Germinal center (tissue), 1 donor: ENCODE measurements around the gene TMBIM1.

Source experiments
- DNase-seq: peaks from one replicate; pipeline ENCODE4 v3.0.0; 2012; ENCODE audit warnings: mixed read lengths, low spot score

TMBIM1 gene, protein sequence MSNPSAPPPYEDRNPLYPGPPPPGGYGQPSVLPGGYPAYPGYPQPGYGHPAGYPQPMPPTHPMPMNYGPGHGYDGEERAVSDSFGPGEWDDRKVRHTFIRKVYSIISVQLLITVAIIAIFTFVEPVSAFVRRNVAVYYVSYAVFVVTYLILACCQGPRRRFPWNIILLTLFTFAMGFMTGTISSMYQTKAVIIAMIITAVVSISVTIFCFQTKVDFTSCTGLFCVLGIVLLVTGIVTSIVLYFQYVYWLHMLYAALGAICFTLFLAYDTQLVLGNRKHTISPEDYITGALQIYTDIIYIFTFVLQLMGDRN

DNA sequence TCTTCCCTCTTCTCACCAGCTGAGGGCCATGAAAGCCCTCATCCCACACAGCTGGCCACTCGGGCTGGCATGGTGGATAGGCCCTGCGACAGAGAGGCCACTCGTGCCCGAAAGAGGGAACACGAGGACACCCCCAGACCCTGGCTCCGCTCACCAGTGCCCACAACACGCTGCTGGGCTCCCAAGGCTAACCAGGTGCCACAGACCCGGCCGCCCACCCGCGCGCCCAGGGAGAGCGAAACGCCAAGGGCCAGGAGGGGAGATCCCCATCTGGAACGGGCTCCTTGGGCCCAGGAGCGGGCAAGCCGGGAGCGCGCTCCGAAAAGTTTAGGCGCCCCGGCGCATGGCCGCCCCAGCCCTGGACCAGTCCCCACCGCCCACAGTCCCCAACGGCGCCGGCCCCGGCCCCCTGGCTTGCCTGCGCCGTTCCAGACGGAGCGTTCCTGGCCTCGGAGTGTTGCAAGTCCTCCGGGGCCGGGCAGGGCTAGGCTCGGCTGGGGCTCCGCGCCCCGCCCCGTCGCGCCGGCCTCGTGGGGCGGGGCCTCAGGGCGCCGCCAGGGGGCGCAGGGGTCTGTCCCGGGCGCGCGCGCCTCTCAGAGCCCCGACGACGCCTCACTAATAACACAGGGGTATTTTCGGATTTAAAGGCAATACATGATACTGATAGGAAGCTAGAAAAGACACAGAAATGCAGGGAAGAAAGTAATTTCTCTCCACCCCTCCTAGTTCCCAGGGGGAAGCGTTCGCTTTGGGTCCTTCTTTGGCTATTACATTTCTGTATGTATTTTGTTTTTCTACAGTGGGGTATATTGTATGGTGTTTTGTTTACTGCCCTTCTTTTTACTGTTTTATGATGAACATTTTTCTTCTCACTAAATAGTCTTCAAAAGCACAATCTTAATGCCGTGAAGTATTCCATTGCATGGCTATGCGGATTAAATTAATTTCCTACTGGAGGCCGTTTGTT is at the start of gene TMBIM1:
TMBIM1 (minus strand) TSS at position 456 of the 967 bp plus-strand sequence. CDS start 10,362 bp downstream, outside the sequence.
- peak; percentile 94 for DNase-seq

DNA sequence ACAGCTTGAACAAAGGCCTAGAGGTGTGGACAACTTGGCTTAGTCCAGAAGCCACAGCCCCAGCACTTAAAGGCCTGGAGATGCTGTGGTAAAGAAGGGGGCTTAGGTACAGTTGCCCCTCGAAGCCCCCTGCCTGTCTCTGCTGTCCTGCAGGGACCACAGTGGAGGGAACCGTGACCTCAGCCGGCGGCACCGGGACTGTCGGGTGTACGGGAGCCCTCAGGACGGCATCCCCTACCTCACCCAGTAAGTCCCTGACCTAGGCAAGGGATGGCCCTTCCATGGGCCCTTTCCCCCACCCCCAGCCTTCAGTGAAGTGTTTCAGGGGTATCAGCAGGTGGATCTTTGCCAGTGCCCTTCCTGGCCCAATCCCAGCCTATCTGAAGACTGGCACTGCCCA is 49.1 kb upstream of the TMBIM1 start:
- no peak for DNase-seq

DNA sequence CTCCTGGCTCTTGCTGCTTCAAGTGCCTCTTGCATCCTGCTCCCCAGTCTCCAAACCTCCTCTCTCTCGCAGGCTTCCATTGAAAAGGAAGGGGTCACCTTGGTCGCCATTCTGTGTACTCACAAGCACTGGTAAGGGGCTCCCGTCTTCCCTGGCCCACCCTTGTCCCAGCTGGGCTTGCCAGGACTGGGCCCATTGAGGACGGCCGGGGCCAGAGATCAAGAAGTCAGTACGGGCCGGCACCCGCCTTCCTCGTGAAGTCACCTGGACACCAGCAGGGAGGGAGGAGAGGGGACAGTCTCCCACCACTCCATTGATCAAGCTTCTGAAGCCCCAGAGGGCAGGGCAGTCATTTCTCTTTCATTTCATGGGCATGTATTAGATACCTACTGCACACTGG is 48.4 kb upstream of the TMBIM1 start:
- DNase-seq: no peak

DNA sequence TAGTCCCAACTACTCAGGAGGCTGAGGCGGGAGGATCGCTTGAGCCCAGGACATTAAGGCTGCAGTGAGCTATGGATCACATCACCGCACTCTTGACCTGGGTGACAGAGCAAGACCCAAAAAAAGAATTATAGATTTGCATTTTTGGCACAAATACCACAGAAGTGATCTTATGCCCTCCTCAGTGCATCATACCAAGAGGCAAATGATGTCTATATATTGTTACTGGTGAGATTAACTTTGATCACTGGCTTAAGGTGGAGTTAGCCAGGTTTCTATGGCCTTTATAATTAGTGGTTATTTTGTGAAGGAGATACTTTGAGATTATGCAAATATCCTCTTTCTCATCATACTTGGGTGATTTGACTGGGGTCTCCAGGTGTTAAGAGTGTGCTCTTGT is 42.2 kb upstream of the TMBIM1 start:
- peak; percentile 55 for DNase-seq

DNA sequence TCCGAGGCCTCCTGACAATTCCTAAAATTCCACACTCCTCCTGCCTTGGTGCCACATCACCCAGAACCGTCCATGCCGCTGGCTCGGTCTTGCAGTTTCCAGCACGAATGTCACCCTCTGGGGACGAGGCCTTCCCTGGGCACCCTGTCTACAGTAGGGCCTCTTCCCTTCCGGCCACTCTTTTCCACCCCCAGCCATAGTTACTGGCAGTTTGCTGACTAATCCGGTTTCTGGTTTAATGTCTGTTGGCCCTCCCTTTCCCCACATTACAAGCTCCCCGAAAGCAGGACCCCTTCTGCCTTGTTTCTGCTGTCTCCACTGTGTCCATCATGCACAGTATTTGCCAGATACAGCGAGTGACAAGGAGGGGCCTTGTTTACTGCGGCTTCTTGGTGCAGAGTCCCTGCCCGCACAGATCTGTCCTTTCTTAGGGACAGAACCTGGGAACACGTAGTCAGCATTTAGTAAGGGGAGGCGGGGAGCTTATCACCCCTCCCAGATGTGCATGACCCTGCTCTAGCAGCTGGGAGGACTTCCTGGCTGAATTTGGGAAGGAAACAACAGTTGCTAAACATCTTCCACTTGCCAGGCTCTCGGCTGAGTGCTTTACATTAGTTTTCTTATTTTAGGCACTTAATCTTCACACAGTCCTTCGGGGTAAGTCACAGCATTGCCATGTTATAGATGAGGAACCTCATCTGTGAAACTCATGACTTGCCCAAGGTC is 40.8 kb upstream of the TMBIM1 start:
- DNase-seq: no peak

DNA sequence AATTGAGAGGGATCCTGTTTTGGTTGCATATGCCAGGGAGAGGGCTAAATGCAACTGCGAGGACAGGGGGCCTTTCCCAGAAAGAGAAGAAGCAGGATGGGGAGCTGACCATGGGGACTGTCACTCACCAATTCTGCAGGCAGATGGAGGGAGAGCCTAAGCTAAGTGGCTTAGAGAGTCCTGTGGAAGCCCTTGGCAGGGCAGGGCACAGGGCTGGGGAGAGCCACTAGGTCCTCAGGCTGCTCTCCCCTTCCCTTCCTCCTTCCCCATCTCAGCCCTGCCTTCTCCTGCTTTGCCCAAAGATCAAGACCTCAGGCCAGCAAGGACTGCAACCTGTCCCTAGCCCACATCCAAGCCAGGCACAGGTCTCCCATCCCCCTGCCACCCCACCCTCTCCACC is 40.0 kb upstream of the TMBIM1 start:
- DNase-seq: no peak

DNA sequence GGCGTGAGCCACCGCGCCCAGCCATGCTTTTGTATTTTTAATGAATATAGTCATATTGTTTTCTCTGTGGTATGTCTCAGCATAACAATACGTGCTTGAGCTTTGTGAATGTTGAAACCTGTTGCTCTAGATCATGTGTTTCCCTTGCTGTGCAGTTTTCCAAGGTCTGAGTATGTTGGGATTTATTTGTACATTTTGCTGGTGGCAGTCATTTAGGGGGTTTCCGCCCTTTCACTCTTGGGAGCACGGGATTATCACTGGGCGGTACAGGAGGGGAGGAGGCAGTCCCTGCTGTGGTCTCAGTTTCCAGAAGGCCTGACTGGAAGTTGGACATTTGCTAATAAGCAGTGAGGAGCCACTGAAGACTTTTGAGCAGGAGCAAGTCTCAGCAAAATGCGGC is 39.4 kb upstream of the TMBIM1 start:
- DNase-seq: no peak

DNA sequence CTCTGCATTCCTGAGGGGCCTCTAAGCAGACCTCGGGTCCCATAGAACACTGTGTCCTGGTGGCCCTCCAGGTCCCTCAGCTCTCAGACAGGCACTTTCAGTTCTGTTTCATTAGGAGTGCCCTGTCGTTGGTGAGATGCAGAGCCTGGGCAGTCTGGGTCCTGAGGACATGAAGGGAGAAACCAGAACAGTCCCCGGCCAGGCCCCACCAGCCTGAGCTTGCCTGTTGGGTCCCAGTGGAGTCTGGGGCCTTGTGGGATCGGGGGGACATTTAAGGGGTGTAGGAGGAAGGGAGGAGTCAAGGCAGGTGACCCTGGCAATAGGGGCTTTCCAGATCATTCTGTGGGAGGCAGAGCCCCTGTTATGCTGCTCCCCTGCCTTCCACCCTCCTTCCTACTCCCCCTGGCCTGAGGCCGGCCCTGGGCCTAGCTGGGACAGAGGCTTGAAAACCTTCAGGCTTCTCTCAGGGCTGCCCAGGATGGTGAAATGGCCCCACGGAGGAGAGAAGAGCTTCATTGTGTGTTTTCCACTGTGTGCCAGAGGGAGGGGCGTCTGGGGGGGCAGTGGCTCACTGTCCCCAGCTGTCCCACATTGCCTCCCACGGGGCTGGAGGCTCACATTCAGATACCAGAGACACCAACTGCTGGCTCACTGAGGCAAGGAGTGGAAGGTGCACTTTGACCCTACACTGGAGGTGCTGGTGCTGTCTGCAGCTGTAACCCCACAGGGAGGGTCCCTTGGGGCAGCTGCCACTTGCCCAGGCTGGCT is 37.7 kb upstream of the TMBIM1 start:
- peak; percentile 61 for DNase-seq

DNA sequence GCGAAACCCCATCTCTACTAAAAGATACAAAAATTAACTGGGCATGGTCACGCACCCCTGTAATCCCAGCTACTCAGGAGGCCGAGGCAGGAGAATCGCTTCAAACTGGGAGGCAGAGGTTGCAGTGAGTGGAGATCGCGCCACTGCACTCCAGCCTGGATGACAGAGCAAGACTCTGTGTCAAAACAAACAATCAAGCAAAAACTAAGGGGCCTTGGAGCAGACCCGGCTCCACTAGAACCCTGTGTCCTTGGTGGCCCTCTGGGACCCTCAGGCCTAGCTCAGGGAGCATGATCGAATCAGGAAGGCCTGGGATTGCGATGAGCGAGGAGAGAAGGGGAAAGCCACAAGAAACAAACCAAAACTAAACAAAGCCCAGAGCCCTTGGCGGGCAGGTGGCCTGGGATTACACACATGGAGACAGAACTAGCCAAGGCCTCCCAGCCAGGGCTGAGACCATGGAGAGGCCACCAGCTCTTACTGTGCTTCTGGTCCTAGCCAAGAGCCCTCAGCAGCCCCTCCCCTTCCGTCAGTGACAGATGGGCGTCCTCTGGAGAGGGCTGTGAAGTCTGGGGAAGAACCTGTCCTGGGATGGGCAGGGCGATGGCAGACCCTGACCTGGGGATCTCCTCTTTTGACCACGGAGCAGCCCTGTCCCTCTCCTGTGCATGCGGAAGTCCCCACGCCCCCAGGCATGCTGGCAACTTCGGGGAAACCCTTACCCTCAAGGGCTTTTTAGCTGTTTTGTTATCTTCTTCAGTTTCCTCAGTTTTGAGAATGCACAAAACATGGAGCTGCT is 36.9 kb upstream of the TMBIM1 start:
- DNase-seq: peak; percentile 30

DNA sequence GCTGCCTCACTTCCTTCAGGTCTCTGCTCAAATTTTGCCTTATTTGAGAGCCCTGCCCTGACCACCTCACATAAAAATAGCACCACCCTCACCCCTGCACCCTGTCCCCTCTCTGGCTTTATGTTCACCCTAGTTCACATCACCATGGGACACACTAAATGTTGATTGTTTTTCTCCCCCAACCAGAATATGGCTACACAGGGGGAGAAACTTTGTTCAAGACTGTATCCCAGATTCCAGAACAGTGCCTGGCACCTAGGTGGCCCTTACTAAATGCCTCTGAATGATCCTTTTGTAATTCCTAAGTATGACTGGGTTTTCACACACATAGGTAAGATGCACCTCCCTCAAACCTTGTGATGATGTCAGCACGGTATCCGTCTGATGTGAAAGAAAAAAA is 36.0 kb upstream of the TMBIM1 start:
- no peak for DNase-seq

DNA sequence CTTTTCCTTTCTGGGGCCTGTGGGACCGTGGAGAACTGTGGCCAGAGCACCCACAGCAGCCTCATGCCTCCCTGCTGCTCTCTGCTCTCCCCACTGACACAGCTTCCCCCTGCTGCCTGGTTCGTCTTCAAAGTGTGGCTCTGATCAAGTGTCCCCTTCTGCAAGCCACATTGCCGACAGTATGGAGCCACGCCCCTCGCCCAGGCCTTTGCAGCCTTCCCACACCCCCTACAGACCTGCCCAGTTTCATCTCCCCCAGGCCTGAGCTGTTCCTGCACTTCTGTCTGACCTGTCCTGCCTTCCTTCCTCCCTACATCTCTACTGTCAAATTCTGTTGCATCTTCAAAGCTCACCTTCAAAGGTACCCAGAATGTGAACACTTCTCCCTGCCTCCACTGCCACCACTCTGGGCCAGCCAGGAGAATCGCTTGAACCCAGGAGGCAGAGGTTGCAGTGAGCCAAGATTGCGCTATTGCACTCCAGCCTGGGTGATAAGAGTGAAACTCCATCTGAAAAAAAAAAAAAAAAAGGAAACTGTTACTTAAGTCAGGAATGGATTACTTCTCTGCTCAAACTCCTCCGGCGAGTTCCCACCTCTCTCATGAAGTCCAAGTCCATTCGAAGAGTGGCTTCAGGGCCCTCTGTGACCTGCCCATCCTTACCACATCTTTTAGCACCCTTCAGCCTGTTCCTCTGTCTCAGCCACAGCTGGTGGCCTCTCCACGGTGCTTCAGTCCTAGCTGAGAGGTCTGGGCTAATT is 35.3 kb upstream of the TMBIM1 start:
- no peak for DNase-seq

DNA sequence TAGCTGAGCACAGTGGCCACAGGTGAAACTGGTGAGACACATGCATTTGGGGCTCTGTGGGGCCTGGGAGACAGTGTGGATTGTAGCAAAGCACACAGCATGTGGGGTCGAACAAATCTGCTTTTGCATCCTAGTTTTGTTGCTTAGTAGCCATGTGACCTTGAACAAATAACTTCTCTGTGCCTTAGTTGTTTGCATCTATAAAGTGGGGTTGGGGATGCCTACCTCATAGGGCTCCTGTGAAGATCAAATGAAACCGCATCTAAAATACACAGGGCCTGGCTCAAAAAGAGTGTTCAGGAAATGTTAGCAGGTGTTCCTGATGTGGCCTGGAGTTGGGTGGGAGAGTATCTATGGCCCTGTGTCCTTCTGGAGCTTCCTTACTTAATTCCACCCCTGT is 34.0 kb upstream of the TMBIM1 start:
- no peak for DNase-seq

DNA sequence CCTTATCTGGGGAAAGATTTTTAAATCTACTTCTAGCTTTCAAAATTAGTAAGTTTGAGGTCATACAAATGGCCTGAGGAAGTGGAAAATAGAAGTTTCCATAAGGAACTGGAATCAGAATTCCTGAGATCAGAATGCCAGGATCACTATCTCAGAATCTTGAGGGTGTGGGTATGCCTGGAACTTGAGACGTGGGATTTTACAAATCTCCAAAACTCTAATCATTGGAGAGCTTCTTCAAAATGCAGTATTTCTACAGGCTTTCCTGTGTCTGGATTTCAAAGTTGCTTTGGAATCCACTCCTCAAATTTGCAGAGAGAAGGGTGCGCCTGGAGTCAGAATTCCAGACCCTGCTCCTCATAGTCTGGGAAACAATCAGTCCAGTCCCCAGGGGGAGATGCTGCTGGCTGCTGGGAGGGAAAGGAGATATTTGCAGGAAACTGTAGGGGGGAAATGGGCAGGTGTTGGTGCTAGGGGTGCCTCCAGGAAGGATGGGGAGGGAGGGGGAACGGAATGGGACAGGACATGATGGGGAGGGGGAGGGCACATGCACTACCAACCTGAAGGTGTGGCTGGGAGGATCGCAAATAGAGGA is 33.4 kb upstream of the TMBIM1 start:
- DNase-seq: no peak

DNA sequence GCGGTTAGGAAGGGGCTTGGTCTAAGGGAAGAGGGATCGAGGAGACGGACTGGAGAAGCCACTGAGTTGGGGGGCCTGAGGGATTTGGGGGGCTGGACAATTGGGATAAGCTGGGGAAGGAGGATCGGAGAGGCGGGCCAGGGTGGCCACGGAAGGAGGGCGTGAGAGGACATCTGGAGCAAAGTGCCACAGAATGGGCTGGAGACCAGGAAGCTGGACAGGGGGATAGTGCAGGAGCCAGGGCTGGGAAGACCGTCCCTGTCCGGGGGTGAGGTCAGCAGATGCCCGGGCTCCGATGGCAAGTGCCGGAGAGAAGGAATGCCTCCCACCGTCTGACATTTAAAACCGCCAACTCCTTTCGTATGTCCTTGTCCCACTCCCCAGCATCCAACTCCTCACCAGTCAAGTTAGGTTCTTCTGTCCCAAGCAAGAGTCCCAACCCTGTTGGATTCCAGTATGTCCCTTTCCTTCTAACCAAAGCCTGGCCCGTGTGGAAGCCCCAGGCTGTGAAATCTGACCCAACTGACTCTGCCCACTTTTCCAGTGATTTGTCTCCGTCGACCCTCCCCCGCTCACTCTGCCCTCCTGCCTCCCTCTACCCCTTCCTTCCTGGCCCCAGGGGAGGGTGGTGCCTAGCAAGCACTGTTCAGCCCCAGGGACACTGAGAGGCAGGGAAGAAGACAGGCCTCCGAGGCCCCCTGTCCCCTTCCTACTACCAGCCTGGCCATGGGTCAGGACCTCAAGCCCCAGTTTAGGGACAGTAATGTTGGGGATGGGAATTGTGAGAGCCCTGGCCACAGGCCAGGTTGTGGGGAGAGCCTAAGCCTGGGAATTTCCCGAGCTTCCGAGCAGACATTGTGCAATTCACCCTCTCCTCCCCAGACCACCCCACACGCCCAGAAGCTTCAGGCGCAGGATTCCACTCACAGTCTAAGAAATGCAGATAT is 31.5 kb upstream of the TMBIM1 start:
- DNase-seq: no peak

DNA sequence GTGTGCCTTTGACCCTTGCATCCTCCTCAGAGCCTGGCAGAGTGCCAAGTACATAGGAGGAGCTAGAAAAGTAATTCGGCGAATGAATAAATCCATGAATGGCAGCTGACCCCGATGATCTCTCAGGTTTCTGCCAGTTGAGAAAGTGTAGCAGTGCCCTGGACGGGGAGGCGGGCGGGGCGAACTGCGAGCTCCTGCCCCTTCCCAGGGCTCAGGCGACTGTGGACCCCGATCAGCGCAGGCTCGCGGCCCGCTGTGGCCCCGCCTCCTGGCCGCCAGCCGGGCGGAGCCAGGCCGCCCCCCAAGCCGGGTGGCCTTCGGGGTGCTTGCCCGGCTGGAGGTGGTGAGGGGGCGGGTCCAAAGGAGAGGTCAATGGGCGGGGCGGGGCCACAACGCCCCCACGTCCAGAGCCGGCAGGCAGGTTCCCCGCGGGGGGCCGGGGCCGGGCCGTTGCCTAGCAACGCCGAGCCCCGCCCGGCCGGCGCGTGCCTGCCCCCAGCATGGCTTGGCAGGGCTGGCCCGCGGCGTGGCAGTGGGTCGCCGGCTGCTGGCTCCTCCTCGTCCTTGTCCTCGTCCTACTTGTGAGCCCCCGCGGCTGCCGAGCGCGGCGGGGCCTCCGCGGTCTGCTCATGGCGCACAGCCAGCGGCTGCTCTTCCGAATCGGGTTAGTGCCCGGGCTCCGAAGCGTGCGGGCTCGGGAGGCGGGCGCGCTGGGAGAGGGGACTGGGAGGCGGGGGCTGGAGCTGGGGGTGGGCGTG is 30.6 kb upstream of the TMBIM1 start:
- peak; percentile 90 for DNase-seq

DNA sequence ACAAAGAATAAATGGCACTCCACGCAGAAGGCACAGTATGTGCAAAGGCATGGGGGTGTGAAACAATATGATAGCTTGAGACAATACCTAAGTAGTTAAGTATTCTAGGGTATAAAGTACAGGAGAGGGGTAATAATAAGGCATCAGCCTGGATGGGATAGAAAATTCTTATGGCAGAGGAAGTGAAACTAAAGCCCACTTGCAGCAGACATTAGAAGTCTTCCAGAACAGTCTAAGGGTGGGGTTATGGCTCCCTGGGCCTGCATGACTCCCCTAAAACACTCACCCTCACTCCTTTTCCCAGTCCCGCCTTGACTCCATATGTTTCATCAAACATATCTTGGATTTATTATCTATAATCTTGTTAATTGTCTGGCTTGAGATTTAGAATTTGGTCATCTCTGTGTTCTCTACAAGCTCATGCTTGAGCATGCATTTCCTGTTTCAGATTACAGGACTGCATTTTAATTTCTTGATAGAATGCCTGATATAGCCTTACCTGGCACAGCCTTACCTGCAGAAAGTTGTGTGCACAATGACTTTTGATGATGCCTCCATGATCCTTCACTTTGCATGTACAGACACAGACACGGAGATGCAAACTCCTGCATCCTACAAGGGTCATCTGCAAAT is 28.5 kb upstream of the TMBIM1 start:
- peak; percentile 65 for DNase-seq

DNA sequence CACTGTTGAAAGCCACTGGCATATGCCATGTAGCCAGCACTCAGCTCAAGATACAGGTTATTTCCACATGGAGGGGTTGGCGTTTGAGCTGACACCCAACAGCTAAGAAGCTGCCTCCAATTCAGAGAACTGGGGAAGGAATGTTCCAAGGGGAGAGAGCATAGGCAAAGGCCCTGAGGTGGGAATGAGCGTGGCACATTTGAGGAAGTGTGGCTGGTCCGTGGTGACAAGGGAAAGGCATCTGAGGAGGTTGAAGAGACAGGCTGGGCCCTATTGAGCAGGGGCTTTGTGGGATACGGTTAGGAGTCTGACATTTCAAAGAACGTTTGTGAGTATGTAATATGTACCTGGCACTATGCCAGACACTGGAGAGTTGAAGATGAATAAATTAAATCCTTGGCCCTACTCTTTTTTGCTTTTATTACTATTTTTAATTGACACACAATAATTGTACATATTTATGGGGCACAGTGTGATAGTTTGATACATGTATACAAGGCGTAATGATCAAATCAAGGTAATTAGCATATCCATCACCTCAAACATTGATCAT is 27.6 kb upstream of the TMBIM1 start:
- DNase-seq: no peak
